ENCODE results near the gene PDCD1. TPM values are rescaled to one million over a fixed set of nuclear protein-coding genes. Genes with fewer than 3 reads are reported as not detected.

Gene PDCD1
- total and polyA plus RNA-seq, 2 experiments from 2014 or later, result 0.44 TPM; not detected in 1

GRCh38 chr2:241855245-241855887 is 3.3 kb downstream of the PDCD1 start:
- H3K4me1 ChIP-seq (ENCODE audit: insufficient read depth), result peaks cover 7% of the 10 kb centered on the region
- H3K9me2 ChIP-seq (replicated peaks; ENCODE audit: insufficient read depth), result no peaks in the 10 kb centered on the region
- no peaks in the 10 kb centered on the region for H4K20me1 ChIP-seq (ENCODE audit: insufficient read depth, poor library complexity, severe bottlenecking)
- H3K79me2 ChIP-seq, result no peaks in the 10 kb centered on the region
- H3K4me2 ChIP-seq, result no peak overlapping the region
- no peak overlapping the region for H2AFZ ChIP-seq
- H3K27ac ChIP-seq, result no peak overlapping the region
- TF ChIP-seq CTCF (IDR thresholded peaks at IDR 0.05; ENCODE audit: poor library complexity), result no peak
- no peak for TF ChIP-seq EZH2 (IDR thresholded peaks at IDR 0.05; ENCODE audit: borderline replicate concordance)
- TF ChIP-seq EZH2phosphoT487 (IDR thresholded peaks at IDR 0.05; ENCODE audit: low read depth, severe bottlenecking, unreplicated experiment), result no peak
- H3K4me3 ChIP-seq, result no peak overlapping the region
- no peak for DNase-seq (ENCODE audit: low spot score)
- no peaks in the 10 kb centered on the region for H3K27me3 ChIP-seq
- no peaks in the 10 kb centered on the region for H3K9me3 ChIP-seq (ENCODE audit: low read depth)
- no peaks in the 10 kb centered on the region for H3K36me3 ChIP-seq (replicated peaks; ENCODE audit: insufficient read depth, low read depth)
- 88% methylated on average over 17 of the region's 18 CpGs for WGBS (ENCODE audit: low lambda C conversion rate, missing lambda C conversion rate)

- H3K27me3 ChIP-seq, result no peaks in the 10 kb centered on the region
- WGBS (ENCODE audit: low lambda C conversion rate, missing lambda C conversion rate), result 78% methylated on average over 19 of the region's 21 CpGs
- peaks cover 7% of the 10 kb centered on the region for H3K4me1 ChIP-seq (ENCODE audit: insufficient read depth)
- no peak overlapping the region for H3K27ac ChIP-seq
- H3K4me2 ChIP-seq, result no peak overlapping the region
- TF ChIP-seq CTCF (IDR thresholded peaks at IDR 0.05; ENCODE audit: poor library complexity), result no peak
- no peak for TF ChIP-seq EZH2phosphoT487 (IDR thresholded peaks at IDR 0.05; ENCODE audit: low read depth, severe bottlenecking, unreplicated experiment)
- no peak for TF ChIP-seq EZH2 (IDR thresholded peaks at IDR 0.05; ENCODE audit: borderline replicate concordance)
- H4K20me1 ChIP-seq (ENCODE audit: insufficient read depth, poor library complexity, severe bottlenecking), result no peaks in the 10 kb centered on the region
- H3K4me3 ChIP-seq, result no peak overlapping the region
- no peaks in the 10 kb centered on the region for H3K9me3 ChIP-seq (ENCODE audit: low read depth)
- no peaks in the 10 kb centered on the region for H3K79me2 ChIP-seq
- DNase-seq (ENCODE audit: low spot score), result no peak
- no peak overlapping the region for H2AFZ ChIP-seq
- H3K9me2 ChIP-seq (replicated peaks; ENCODE audit: insufficient read depth), result no peaks in the 10 kb centered on the region
- no peaks in the 10 kb centered on the region for H3K36me3 ChIP-seq (replicated peaks; ENCODE audit: insufficient read depth, low read depth)
Measured at GRCh38 chr2:241854342-241855244, 4.1 kb downstream of the PDCD1 start.

GRCh38 chr2:241853651-241854341 is 4.9 kb downstream of the PDCD1 start:
- H3K27me3 ChIP-seq, result no peaks in the 10 kb centered on the region
- H3K4me1 ChIP-seq (ENCODE audit: insufficient read depth), result no peaks in the 10 kb centered on the region
- TF ChIP-seq CTCF (IDR thresholded peaks at IDR 0.05; ENCODE audit: poor library complexity) (no peak), EZH2phosphoT487 (IDR thresholded peaks at IDR 0.05; ENCODE audit: low read depth, severe bottlenecking, unreplicated experiment) (no peak), EZH2 (IDR thresholded peaks at IDR 0.05; ENCODE audit: borderline replicate concordance) (no peak)
- no peak overlapping the region for H3K4me3 ChIP-seq
- H3K4me2 ChIP-seq, result no peak overlapping the region
- WGBS (ENCODE audit: low lambda C conversion rate, missing lambda C conversion rate), result 93% methylated on average over 26 of the region's 27 CpGs
- no peaks in the 10 kb centered on the region for H3K79me2 ChIP-seq
- no peaks in the 10 kb centered on the region for H3K9me2 ChIP-seq (replicated peaks; ENCODE audit: insufficient read depth)
- no peaks in the 10 kb centered on the region for H4K20me1 ChIP-seq (ENCODE audit: insufficient read depth, poor library complexity, severe bottlenecking)
- H3K27ac ChIP-seq, result no peak overlapping the region
- no peaks in the 10 kb centered on the region for H3K9me3 ChIP-seq (ENCODE audit: low read depth)
- H3K36me3 ChIP-seq (replicated peaks; ENCODE audit: insufficient read depth, low read depth), result no peaks in the 10 kb centered on the region
- DNase-seq (ENCODE audit: low spot score), result no peak
- no peak overlapping the region for H2AFZ ChIP-seq
